MCF 10A (cell line): ENCODE results near the gene URAD. TPM values are rescaled to one million over a fixed set of nuclear protein-coding genes. Genes with fewer than 3 reads are reported as not detected.

Experiments
- BruUV-seq: library from RNA; stranded (reverse); fragments of 400-500 nt; replicated peaks from 2 replicates; lab custom pipeline; 2021; lab: Mats Ljungman, UMichigan
- CTCF ChIA-PET: fragments of 300-600 bp; sonication (Branson Sonifier 250); formaldehyde crosslinking; extraction: SDS; loops from one replicate; lab custom pipeline; 2021; ENCODE audit warnings: antibody characterized with exemption, inconsistent platforms; lab: Yijun Ruan, JAX
- POLR2A ChIA-PET: fragments of 300-600, 350-650 bp; sonication (Branson Sonifier 250); formaldehyde crosslinking; extraction: SDS; loops from one replicate; lab custom pipeline; 2020; ENCODE audit warnings: antibody characterized with exemption, inconsistent platforms; lab: Yijun Ruan, JAX
- DNase-seq: peaks from one replicate; pipeline ENCODE4 v3.0.0-alpha.2; 2018; ENCODE audit not compliant: unreplicated experiment
- H3K27ac Mint-ChIP-seq: one replicate; pipeline ENCODE4 v1.8.0; 2022; ENCODE audit warnings: mild to moderate bottlenecking, low read depth, mixed read lengths; ENCODE audit not compliant: unreplicated experiment
- H3K27me3 Mint-ChIP-seq: one replicate; pipeline ENCODE4 v1.8.0; 2022; ENCODE audit warnings: mixed read lengths; ENCODE audit not compliant: insufficient read depth, unreplicated experiment
- H3K36me3 Mint-ChIP-seq: one replicate; pipeline ENCODE4 v1.8.0; 2022; ENCODE audit warnings: mild to moderate bottlenecking, moderate library complexity, mixed read lengths; ENCODE audit not compliant: insufficient read depth, unreplicated experiment
- H3K4me1 Mint-ChIP-seq: one replicate; pipeline ENCODE4 v1.8.0; 2022; ENCODE audit warnings: mixed read lengths; ENCODE audit not compliant: insufficient read depth, unreplicated experiment
- H3K4me3 Mint-ChIP-seq: one replicate; pipeline ENCODE4 v1.8.0; 2022; ENCODE audit warnings: mild to moderate bottlenecking, moderate library complexity, mixed read lengths; ENCODE audit not compliant: unreplicated experiment
- H3K9me3 Mint-ChIP-seq: one replicate; pipeline ENCODE4 v1.8.0; 2022; ENCODE audit warnings: mixed read lengths; ENCODE audit not compliant: unreplicated experiment
- CTCF ChIP-seq: fragments of 200-600 bp; IDR thresholded peaks from one replicate; pipeline ENCODE4 v1.8.0; 2022; ENCODE audit warnings: antibody characterized with exemption, mild to moderate bottlenecking; ENCODE audit not compliant: unreplicated experiment
- intact Hi-C: fragments of 100-400 bp; cut with micrococcal nuclease; formaldehyde crosslinking; loops from 2 replicates; pipeline ENCODE4 v1.14.1; 2022
- total RNA-seq: library from RNA; stranded (reverse); gene quantifications from 2 replicates; pipeline ENCODE4 v1.2.3, GENCODE V29; 2022

URAD gene
- total RNA-seq, 1 experiment from 2014 or later, result not detected

GRCh38 chr13:27976362-27977091 is 12.0 kb downstream of the URAD start:
- DNase-seq, result no peak
- ChIA-PET CTCF (interaction anchor here (0.6 to 2.0 kb wide), 4 partner anchors 16 to 149 kb away, joined by 3 to 10 read pairs (median 6); no protein-coding TSS in a partner anchor), POLR2A (no interaction called here)
- H3K27ac Mint-ChIP-seq, result no peak overlapping the region
- peaks cover 74% of the 10 kb centered on the region for H3K27me3 Mint-ChIP-seq
- intact Hi-C loops, result no loop called here
- H3K4me3 Mint-ChIP-seq, result no peak overlapping the region
- H3K36me3 Mint-ChIP-seq, result peaks cover 5% of the 10 kb centered on the region
- peaks cover 7% of the 10 kb centered on the region for H3K4me1 Mint-ChIP-seq
- no peaks in the 10 kb centered on the region for H3K9me3 Mint-ChIP-seq
- BruUV-seq, result no TSS peak
- TF ChIP-seq CTCF, result no peak

- POLR2A ChIA-PET, result no interaction called here
Measured at GRCh38 chr13:27975564-27976361, 12.7 kb downstream of the URAD start.

GRCh38 chr13:27973961-27974662 is 14.4 kb downstream of the URAD start:
- no peak overlapping the region for H3K4me3 Mint-ChIP-seq
- POLR2A ChIA-PET, result interaction anchor here (0.7 kb wide), 1 partner anchor 28 kb away, joined by 3 read pairs; no protein-coding TSS in a partner anchor

More at GRCh38 chr13:27975564-27976361, 12.7 kb downstream of the URAD start:
- DNase-seq, result no peak
- Mint-ChIP-seq H3K4me3 (no peak overlapping the region), H3K36me3 (peaks cover 5% of the 10 kb centered on the region), H3K27me3 (peaks cover 68% of the 10 kb centered on the region), H3K27ac (no peak overlapping the region), H3K9me3 (no peaks in the 10 kb centered on the region), H3K4me1 (peaks cover 7% of the 10 kb centered on the region)
- TF ChIP-seq CTCF, result no peak
- intact Hi-C loops, result no loop called here
- BruUV-seq, result no TSS peak
- CTCF ChIA-PET, result interaction anchor here (0.6 to 2.6 kb wide), 8 partner anchors 8 to 613 kb away, joined by 3 to 10 read pairs (median 4); no protein-coding TSS in a partner anchor

More at GRCh38 chr13:27973961-27974662, 14.4 kb downstream of the URAD start:
- no peak for TF ChIP-seq CTCF
- Mint-ChIP-seq H3K4me1 (no peaks in the 10 kb centered on the region), H3K9me3 (no peaks in the 10 kb centered on the region), H3K27me3 (peaks cover 68% of the 10 kb centered on the region), H3K36me3 (no peaks in the 10 kb centered on the region), H3K27ac (no peak overlapping the region)
- CTCF ChIA-PET, result interaction anchor here (0.6 to 2.6 kb wide), 2 partner anchors 10 to 15 kb away, joined by 3 to 10 read pairs; no protein-coding TSS in a partner anchor
- intact Hi-C loops, result no loop called here
- DNase-seq, result no peak
- no TSS peak for BruUV-seq
